Mucosa of descending colon (tissue), 3 donors: ENCODE results near the gene CAPN5. TPM values are rescaled to one million over a fixed set of nuclear protein-coding genes. Genes with fewer than 3 reads are reported as not detected.

ENCODE experiments used
- ATAC-seq: fragments of 200-7000 bp; cut with Tn5 transposase; one replicate; pipeline ENCODE4 v1.9.1; 2020; ENCODE audit warnings: mild to moderate bottlenecking, moderate library complexity
- DNase-seq, 3 donors: peaks; one replicate each; pipeline ENCODE4 v3.0.0-alpha.2; 2020
- H3K36me3 ChIP-seq: fragments of 200-600 bp; one replicate; pipeline ENCODE4 v1.8.0; 2021; ENCODE audit warnings: low read depth, mild to moderate bottlenecking
- H3K4me1 ChIP-seq: fragments of 200-600 bp; one replicate; pipeline ENCODE4 v1.8.0; 2021; ENCODE audit warnings: low read depth, mild to moderate bottlenecking
- H3K4me3 ChIP-seq: fragments of 200-600 bp; one replicate; pipeline ENCODE4 v1.8.0; 2021; ENCODE audit warnings: mild to moderate bottlenecking
- H3K9me3 ChIP-seq: fragments of 200-600 bp; one replicate; pipeline ENCODE4 v1.8.0; 2021; ENCODE audit warnings: mild to moderate bottlenecking
- intact Hi-C, 2 donors: fragments of 100-400 bp; cut with DNase I in 1 of 2; cut with micrococcal nuclease in 1 of 2; formaldehyde crosslinking; loops; one replicate each; pipeline versions ENCODE4 v1.11.0 to v1.11.1; 2022; cut with DNase I, micrococcal nuclease
- total RNA-seq, 3 donors: library from RNA; stranded (reverse); fragmentation: NEBNext Ultra II Directional in 2 of 3; extraction: Animal tissue kit (Norgen Biotek cat#: 25700) in 2 of 3; gene quantifications; one replicate each; pipeline versions ENCODE4 v1.2.1 to v1.2.4, GENCODE V29; 2021 to 2023
- TF ChIP-seq, protein P1 (sequence below): fragments of 200-600 bp; IDR thresholded peaks from one replicate; pipeline ENCODE4 v1.8.0; 2022; ENCODE audit warnings: antibody characterized with exemption, mild to moderate bottlenecking
- donor health status: DM: no; HTN: no; CAD: no; lungs with moderate emphysema.
- donor health status: DM: no; HTN: no; CAD: no.
- donor health status: DM: no; HTN: yes; CAD: no.

The CAPN5 gene
- total RNA-seq, 3 donors from 2014 or later: 142 to 351 (median 253) TPM

DNA sequence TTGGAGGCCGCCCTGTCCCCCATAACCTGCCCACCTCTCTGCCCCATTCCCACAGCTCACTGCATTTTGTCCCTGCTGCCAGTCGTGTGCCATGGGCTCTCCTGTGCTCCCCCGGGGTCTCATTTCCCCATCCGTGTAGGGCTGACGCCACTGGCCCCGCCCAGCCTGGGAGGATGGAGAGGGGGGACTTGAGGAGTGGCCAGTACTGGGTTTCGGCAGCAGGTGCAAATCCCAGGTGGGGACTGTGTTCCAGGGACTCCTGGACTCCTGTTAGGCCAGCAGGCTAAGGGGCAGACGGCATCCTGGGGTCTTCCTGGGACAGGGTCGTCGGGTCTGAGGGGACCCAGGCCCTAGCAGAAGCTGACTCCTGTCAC lies 60.1 kb downstream of the CAPN5 start:
- H3K36me3 ChIP-seq: peaks cover 5% of the 10 kb centered on the region
- ATAC-seq: peak; percentile 43
- intact Hi-C loops: loop anchor here in 1 of 2 donors (5.0 kb wide), 1 partner anchor 60 kb away; no protein-coding TSS in a partner anchor

DNA sequence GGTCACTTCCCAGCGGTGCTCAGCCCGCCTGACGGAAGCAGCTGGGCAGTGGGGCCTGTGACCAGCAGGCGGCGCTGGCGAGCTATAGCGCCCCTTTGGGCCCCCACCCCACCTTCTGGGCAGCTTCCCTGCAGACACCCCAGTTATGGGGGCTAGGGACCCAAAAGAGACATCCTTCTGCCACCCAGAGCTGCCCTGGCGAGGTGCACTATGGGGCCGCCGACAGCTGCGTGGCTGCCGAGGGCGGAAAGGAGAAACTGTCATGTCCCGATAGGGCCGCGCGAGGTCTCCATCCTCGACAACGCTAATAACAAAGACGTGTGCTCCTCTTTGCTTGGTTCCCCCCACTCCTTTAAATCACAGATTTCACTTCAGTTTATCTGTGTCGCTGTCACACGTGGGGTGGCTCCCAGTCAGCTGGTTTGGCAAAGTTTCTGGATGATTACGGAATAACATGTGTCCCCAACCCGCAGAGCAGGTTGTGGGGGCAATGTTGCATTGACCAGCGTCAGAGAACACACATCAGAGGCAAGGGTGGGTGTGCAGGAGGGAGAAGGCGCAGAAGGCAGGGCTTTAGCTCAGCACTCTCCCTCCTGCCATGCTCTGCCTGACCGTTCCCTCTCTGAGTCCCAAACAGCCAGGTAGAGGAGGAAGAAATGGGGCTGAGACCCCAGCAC lies 60.6 kb downstream of the CAPN5 start:
- intact Hi-C loops: loop anchor here in 1 of 2 donors (5.0 kb wide), 1 partner anchor 60 kb away; no protein-coding TSS in a partner anchor
- Histone ChIP-seq H3K36me3 (peaks cover 5% of the 10 kb centered on the region), H3K4me1 (peaks cover 19% of the 10 kb centered on the region), H3K4me3 (no peak overlapping the region), H3K9me3 (no peaks in the 10 kb centered on the region)
- TF ChIP-seq, protein P1, sequence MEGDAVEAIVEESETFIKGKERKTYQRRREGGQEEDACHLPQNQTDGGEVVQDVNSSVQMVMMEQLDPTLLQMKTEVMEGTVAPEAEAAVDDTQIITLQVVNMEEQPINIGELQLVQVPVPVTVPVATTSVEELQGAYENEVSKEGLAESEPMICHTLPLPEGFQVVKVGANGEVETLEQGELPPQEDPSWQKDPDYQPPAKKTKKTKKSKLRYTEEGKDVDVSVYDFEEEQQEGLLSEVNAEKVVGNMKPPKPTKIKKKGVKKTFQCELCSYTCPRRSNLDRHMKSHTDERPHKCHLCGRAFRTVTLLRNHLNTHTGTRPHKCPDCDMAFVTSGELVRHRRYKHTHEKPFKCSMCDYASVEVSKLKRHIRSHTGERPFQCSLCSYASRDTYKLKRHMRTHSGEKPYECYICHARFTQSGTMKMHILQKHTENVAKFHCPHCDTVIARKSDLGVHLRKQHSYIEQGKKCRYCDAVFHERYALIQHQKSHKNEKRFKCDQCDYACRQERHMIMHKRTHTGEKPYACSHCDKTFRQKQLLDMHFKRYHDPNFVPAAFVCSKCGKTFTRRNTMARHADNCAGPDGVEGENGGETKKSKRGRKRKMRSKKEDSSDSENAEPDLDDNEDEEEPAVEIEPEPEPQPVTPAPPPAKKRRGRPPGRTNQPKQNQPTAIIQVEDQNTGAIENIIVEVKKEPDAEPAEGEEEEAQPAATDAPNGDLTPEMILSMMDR: peak; percentile 98
- DNase-seq: peak; percentile 67 to 83 (median 76)
- peak; percentile 81 for ATAC-seq

More for the DNA sequence above, 60.1 kb downstream of the CAPN5 start:
- DNase-seq: no peak
- Histone ChIP-seq H3K4me3 (no peak overlapping the region), H3K4me1 (peaks cover 19% of the 10 kb centered on the region), H3K9me3 (no peaks in the 10 kb centered on the region)
- TF ChIP-seq, protein P1: no peak

DNA sequence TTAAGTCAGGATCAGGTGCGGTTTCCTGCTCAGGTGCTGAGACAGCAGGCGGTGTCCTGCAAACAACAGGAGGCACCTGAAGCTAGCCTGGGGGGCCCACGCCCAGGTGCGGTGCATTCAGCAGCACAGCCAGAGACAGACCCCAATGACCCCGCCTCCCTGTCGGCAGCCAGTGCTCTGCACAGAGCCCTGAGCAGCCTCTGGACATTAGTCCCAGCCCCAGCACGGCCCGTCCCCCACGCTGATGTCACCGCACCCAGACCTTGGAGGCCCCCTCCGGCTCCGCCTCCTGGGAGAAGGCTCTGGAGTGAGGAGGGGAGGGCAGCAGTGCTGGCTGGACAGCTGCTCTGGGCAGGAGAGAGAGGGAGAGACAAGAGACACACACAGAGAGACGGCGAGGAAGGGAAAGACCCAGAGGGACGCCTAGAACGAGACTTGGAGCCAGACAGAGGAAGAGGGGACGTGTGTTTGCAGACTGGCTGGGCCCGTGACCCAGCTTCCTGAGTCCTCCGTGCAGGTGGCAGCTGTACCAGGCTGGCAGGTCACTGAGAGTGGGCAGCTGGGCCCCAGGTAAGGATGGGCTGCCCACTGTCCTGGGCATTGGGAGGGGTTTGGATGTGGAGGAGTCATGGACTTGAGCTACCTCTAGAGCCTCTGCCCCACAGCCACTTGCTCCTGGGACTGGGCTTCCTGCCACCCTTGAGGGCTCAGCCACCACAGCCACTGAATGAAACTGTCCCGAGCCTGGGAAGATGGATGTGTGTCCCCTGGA lies 61.3 kb downstream of the CAPN5 start, which contains the start of gene MYO7A:
Gene MYO7A (plus strand): TSS at position 327 of the 772 bp plus-strand sequence. CDS start 2,389 bp downstream, outside the sequence.
- peaks cover 19% of the 10 kb centered on the region for H3K4me1 ChIP-seq
- no peaks in the 10 kb centered on the region for H3K9me3 ChIP-seq
- intact Hi-C loops: loop anchor here in 1 of 2 donors (5.0 kb wide), 1 partner anchor 59 kb away; no protein-coding TSS in a partner anchor
- DNase-seq (peak; percentile 48 to 65 (median 61)), ATAC-seq (peak; percentile 42)
- no peaks in the 10 kb centered on the region for H3K36me3 ChIP-seq
- TF ChIP-seq, protein P1: no peak
- H3K4me3 ChIP-seq: no peak within 1 kb of the TSS

DNA sequence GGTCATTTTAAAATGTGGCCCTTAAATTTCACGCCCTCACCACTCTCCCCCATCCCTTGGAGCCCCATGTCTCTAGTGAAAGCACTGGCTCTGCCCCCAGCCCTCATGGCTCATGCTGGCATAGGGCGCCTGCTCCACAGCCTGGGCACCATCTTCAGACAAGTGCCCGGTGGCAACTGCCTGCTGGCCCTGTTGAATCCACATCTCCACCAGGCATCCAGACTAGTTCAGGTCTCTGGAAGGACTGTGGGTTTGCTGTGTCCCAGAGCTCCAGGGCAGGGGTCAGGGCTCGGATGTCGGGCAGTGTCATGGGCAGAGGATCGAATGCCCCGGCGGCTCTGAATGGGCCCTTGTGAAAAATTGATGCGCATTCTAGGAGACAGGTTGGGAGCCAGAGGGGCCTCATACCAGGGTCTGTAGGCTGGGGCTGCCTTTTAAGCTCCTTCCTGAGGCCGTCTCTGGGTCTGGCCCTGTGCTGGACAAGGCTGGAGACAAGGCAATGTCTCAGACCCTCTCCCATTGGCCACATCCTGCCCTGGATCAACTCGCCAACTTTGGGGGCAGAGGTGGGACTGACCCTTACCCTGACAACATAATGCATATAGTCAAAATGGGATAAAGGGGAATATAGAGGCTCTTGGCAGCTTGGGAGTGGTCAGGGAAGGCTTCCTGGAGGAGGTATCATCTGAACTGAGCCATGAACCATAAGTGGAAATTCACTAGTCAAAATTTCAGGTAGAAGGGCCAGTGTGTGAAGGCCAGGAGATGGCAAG lies 62.5 kb downstream of the CAPN5 start:
- Histone ChIP-seq H3K4me3 (no peak overlapping the region), H3K9me3 (no peaks in the 10 kb centered on the region), H3K36me3 (no peaks in the 10 kb centered on the region), H3K4me1 (peaks cover 19% of the 10 kb centered on the region)
- TF ChIP-seq, protein P1: no peak
- ATAC-seq: no peak
- intact Hi-C loops: loop anchor here in 1 of 2 donors (5.0 kb wide), 1 partner anchor 58 kb away; no protein-coding TSS in a partner anchor
- peak in 1 of 3 donors; percentile 36 for DNase-seq
